Right lobe of liver (tissue), 6 donors: ENCODE measurements around the gene CDKN1A. TPM values are rescaled to one million over a fixed set of nuclear protein-coding genes. Genes with fewer than 3 reads are reported as not detected.
A peak's percentile ranks its signal among the peaks of the same experiment; 100 is the strongest.

ENCODE experiments used
- ATAC-seq, 4 donors: fragments of 200-7000 bp; cut with Tn5 transposase; one replicate each; pipeline ENCODE4 v1.9.1; 2020; ENCODE audit warnings: mild to moderate bottlenecking in 4 of 4, moderate library complexity in 4 of 4
- DNase-seq, 3 donors: peaks; one replicate each; pipeline ENCODE4 v3.0.0-alpha.2; 2020
- H3K27ac ChIP-seq, 3 donors: fragments of 200-600 bp; one replicate each; pipeline ENCODE4 v1.8.0; 2022
- H3K27me3 ChIP-seq, 2 donors: fragments of 200-600 bp; one replicate each; pipeline ENCODE4 v1.8.0; 2022
- H3K36me3 ChIP-seq, 4 donors: fragments of 200-600 bp; sonication (generic) in 1 of 4; one replicate each; pipeline versions ENCODE4 v1.5.1 to v1.8.0; 2017 to 2022; ENCODE audit warnings: control low read depth in 1 of 4
- H3K4me1 ChIP-seq, 4 donors: fragments of 200-600 bp; sonication (generic) in 1 of 4; one replicate each; pipeline versions ENCODE4 v1.5.1 to v1.8.0; 2017 to 2022; ENCODE audit warnings: control low read depth in 1 of 4
- H3K4me3 ChIP-seq, 3 donors: fragments of 200-600 bp; one replicate each; pipeline ENCODE4 v1.8.0; 2022
- H3K9me3 ChIP-seq, 4 donors: fragments of 200-600 bp; sonication (generic) in 1 of 4; one replicate each; pipeline versions ENCODE4 v1.5.1 to v1.8.0; 2017 to 2022; ENCODE audit warnings: control low read depth in 1 of 4
- POLR2A ChIP-seq: fragments of 450-650 bp; IDR thresholded peaks from one replicate; pipeline ENCODE4 v1.6.1; 2017; ENCODE audit warnings: antibody characterized with exemption, mild to moderate bottlenecking
- WGBS: methylation state at CpG from one replicate; pipeline ENCODE4 v1.1.6; 2018; ENCODE audit warnings: low coverage, low lambda C conversion rate; ENCODE audit not compliant: insufficient coverage; ENCODE audit errors: missing lambda C conversion rate; 5-methylcytosine and 5-hydroxymethylcytosine counted together
- intact Hi-C, 2 donors: fragments of 100-400 bp; cut with DNase I; formaldehyde crosslinking; loops; one replicate each; pipeline versions ENCODE4 v1.11.2 to v1.14.1; 2022
- small RNA-seq, 2 experiments: library from RNA; depleted of rRNA; stranded (forward); fragments of <200 nt; gene quantifications; one replicate each; pipeline ENCODE3, GENCODE V24; 2016
- total RNA-seq, 6 experiments: library from RNA; depleted of rRNA in 2 of 6; stranded (reverse); fragments of >200 nt in 2 of 6; fragmentation: NEBNext Ultra II Directional in 3 of 6; extraction: Animal tissue kit (Norgen Biotek cat#: 25700) in 3 of 6; gene quantifications; one replicate each; pipeline versions ENCODE4 v1.1.0 to v1.2.4, GENCODE V29; 2016 to 2023
- TF ChIP-seq, protein P1 (sequence below), 4 donors: fragments of 200-600 bp in 3 of 4; fragments of 450-650 bp in 1 of 4; IDR thresholded peaks; one replicate each; pipeline versions ENCODE4 v1.5.1 to v1.8.0; 2016 to 2022; ENCODE audit warnings: antibody characterized with exemption in 4 of 4, mild to moderate bottlenecking in 2 of 4
- donor health status: DM: no; HTN: yes; CAD: no.
- donor health status: DM: no; HTN: no; CAD: no.
- donor health status: DM: no; HTN: no; CAD: no.
- donor health status: DM: no; HTN: yes; CAD: no.
- donor health status: DM: no; HTN: yes; CAD: no.

The CDKN1A gene
- total RNA-seq, 6 experiments from 2014 or later, result 20.0 to 124 (median 58.6) TPM

DNA sequence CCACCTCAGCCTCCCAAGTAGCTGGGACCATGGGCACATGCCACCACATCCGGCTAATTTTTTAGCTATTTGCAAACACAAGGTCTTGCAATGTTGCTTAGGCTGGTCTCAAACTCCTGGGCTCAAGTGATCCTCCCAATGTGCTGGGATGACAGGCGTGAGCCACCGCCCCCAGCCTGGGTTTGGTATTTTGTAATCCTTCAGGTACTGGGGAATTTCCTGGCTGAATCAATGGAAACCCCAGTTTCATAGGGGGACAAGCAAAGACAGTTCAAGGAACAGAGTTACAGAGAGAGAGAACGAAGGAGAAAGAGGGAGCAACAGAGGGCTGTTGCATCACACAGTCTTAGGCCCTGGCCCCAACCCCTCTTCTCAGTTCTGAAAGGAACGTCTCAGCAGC lies 54.8 kb downstream of the CDKN1A start:
- H3K27me3 ChIP-seq, result no peaks in the 10 kb centered on the region
- ATAC-seq (no peak), DNase-seq (peak in 1 of 3 donors; percentile 25)
- H3K4me3 ChIP-seq, result no peak overlapping the region
- peaks cover 0 to 6% (median 0%) of the 10 kb centered on the region in 4 donors for H3K4me1 ChIP-seq
- no peaks in the 10 kb centered on the region for H3K9me3 ChIP-seq
- 94% methylated on average over 3 of the region's 5 CpGs for WGBS
- TF ChIP-seq, protein P1, sequence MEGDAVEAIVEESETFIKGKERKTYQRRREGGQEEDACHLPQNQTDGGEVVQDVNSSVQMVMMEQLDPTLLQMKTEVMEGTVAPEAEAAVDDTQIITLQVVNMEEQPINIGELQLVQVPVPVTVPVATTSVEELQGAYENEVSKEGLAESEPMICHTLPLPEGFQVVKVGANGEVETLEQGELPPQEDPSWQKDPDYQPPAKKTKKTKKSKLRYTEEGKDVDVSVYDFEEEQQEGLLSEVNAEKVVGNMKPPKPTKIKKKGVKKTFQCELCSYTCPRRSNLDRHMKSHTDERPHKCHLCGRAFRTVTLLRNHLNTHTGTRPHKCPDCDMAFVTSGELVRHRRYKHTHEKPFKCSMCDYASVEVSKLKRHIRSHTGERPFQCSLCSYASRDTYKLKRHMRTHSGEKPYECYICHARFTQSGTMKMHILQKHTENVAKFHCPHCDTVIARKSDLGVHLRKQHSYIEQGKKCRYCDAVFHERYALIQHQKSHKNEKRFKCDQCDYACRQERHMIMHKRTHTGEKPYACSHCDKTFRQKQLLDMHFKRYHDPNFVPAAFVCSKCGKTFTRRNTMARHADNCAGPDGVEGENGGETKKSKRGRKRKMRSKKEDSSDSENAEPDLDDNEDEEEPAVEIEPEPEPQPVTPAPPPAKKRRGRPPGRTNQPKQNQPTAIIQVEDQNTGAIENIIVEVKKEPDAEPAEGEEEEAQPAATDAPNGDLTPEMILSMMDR (IDR thresholded peaks at IDR 0.05), result no peak
- TF ChIP-seq POLR2A, result no peak
- no peaks in the 10 kb centered on the region for H3K36me3 ChIP-seq
- intact Hi-C loops, result no loop called here
- H3K27ac ChIP-seq, result no peak overlapping the region

DNA sequence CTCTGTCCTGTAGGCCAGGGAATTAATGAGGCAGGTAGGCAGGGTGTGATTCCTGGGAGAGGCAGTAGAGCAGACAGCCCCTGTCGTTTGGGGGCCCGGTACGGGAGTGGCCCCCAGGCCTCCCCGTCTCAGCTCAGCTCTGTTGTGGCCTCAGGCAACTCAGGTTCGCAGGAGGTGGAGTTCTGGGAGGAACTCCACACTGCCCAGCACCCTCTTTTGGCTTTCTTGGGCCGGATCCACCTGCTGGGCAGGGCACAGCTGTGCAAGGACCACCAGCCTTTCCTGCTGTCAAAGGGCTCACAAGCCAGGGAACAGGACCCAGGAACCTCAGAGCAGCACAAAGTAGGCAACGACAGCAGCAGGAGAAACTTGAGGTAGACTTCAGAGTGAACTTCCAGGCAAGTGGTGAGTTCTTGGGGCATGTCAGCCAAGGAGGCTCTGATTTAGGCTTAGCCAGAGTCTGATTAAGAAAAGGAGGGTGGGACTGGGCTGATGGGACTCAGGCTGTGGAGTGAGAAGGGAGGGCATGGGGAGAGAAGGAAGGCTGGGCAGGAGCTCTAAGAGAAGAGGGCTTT lies 56.1 kb downstream of the CDKN1A start:
- peak in 1 of 3 donors; percentile 49 for DNase-seq
- Histone ChIP-seq H3K4me3 (no peak overlapping the region), H3K27ac (peak overlapping the region in 1 of 3 donors; percentile 73), H3K36me3 (no peaks in the 10 kb centered on the region), H3K4me1 (peaks cover 0 to 6% (median 0%) of the 10 kb centered on the region in 4 donors), H3K9me3 (no peaks in the 10 kb centered on the region), H3K27me3 (no peaks in the 10 kb centered on the region)
- TF ChIP-seq, protein P1 (IDR thresholded peaks at IDR 0.05), result no peak
- TF ChIP-seq POLR2A, result no peak
- ATAC-seq, result no peak
- 33% methylated on average over 1 of the region's 7 CpGs for WGBS
- intact Hi-C loops, result no loop called here

DNA sequence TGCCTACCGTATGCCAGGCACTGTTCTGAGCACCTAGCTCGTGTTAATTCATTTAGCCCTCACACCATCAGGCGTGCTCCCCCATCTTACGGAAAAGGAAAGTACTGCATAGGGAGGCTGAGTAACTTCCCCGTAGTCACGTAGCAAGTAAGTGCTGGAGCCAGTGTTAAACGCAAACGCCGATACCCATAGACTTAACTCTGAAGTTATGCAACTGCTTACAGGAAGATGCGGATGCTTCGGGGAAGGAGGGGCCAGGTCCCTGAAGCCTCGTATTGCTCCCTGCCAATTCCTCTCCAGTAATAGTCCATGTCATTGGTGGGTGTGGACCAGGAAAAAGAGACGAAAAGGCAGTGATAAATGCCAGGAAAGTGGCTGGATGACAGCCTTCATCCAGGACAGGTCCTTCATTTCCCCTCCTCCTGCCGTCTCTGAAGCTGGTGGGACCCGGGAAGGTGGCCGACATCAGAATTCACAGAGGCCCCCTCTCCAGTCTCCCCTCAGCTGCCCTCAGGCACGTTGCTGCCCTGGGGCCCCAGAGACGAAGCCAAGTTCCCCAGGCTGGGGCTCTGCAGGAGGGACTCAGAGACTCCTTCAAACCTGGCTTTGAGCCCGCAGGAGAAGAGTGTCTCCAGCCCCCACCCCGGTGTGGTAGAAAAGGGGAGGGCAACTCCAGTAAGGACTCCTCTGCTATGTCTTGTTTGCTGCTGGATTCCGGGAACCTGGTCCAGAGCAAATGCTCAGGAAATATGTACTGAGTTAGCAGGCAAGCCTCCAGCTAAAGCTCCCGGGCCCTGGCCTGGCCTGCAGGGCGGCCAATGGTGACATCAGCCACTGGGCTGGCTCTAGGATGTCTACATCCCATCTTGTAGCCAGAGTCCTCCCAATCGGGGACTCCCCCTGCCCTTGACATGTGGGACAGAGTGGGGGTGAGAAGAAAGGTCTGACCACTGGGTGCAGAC lies 56.9 kb downstream of the CDKN1A start:
- peak; percentile 68 to 87 (median 76) for DNase-seq
- WGBS, result 15% methylated on average over 17 of the region's 24 CpGs
- Histone ChIP-seq H3K27me3 (no peaks in the 10 kb centered on the region), H3K9me3 (no peaks in the 10 kb centered on the region), H3K27ac (peak overlapping the region in 2 of 3 donors; percentile 11 to 83), H3K4me3 (no peak overlapping the region), H3K4me1 (peaks cover 0 to 6% (median 0%) of the 10 kb centered on the region in 4 donors), H3K36me3 (no peaks in the 10 kb centered on the region)
- peak; percentile 70 to 90 (median 78) for ATAC-seq
- TF ChIP-seq POLR2A, result no peak
- TF ChIP-seq, protein P1 (IDR thresholded peaks at IDR 0.05), result no peak
- intact Hi-C loops, result no loop called here

Small RNAs within 50 kb of the gene (small RNA-seq; reads per million reads assigned to genes)
- gene RF00019 (0 reads per million in 2 experiments), gene RNU1-88P (0.77 to 1.0 reads per million in 2 experiments)

Other genes starting within 250 kb of the CDKN1A start
- under 1 TPM in 1 of 6 experiments, not detected in 5; 0.11 TPM for gene PXT1, start 235.9 kb upstream of the CDKN1A start, total RNA-seq
- gene KCTD20, start 235.7 kb upstream of the CDKN1A start, total RNA-seq, result 10 to 100 TPM; 24.8 to 48.8 (median 33.5) TPM
- gene STK38, start 131.2 kb upstream of the CDKN1A start, total RNA-seq, result 10 to 100 TPM; 12.5 to 19.2 (median 16.1) TPM
- 100 to 1,000 TPM in 2 of 6 experiments, 10 to 100 TPM in 4; 36.8 to 103 (median 71.4) TPM for gene SRSF3, start 84.4 kb upstream of the CDKN1A start, total RNA-seq
- gene RAB44, start 19.1 kb downstream of the CDKN1A start, total RNA-seq, result under 1 TPM in 3 of 6 experiments, not detected in 3; 0.05 to 0.07 (median 0.07) TPM
- gene CPNE5, start 160.7 kb downstream of the CDKN1A start, total RNA-seq, result under 1 TPM; 0.12 to 0.84 (median 0.23) TPM
- gene PPIL1, start 196.1 kb downstream of the CDKN1A start, total RNA-seq, result 10 to 100 TPM; 11.2 to 29.2 (median 16.5) TPM
- 10 to 100 TPM; 29.0 to 37.0 (median 32.1) TPM for gene C6orf89, start 207.2 kb downstream of the CDKN1A start, total RNA-seq